ENCODE data around the gene MLX.

DNA sequence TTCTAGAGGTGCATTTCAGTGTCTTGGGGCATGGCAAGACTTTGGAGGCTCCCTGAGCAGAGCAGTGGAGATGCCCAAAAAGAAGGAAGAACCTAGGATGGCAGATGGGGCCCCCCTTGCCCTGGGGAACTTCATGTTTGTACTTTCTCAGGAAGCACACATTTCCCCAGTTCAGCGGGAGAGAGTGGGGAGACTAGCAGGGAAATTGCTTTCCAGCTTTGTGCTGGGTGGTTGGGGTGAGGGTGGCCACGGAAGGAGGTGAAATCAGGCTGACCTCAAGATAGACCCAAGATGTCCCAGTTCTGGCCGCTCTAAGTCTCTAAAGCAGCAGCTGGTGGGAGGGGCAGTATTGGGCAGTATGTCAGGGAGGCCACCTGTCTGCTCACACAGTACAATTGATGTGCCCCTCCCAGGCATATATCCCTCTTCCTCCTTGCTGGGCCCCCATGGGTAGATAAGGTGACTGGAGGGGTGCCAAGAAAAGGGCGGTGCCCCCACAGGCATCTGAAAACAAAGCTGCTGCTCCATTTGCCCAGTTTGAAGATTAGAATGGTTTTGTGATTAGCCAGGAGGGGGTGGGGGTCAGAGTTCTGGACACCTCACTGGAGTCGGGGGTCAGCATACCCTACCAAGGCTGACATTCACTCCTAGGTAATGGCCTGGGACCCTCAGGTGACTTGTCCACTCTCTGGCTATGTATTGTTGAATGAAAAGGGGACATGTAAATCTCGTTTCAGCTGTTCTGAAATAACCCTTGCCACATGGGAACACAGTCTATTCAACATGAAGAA, 48.0 kb upstream of the MLX start:
- TF ChIP-seq, protein P1, sequence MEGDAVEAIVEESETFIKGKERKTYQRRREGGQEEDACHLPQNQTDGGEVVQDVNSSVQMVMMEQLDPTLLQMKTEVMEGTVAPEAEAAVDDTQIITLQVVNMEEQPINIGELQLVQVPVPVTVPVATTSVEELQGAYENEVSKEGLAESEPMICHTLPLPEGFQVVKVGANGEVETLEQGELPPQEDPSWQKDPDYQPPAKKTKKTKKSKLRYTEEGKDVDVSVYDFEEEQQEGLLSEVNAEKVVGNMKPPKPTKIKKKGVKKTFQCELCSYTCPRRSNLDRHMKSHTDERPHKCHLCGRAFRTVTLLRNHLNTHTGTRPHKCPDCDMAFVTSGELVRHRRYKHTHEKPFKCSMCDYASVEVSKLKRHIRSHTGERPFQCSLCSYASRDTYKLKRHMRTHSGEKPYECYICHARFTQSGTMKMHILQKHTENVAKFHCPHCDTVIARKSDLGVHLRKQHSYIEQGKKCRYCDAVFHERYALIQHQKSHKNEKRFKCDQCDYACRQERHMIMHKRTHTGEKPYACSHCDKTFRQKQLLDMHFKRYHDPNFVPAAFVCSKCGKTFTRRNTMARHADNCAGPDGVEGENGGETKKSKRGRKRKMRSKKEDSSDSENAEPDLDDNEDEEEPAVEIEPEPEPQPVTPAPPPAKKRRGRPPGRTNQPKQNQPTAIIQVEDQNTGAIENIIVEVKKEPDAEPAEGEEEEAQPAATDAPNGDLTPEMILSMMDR (IDR thresholded peaks at IDR 0.05), result no peak
- TF ChIP-seq POLR2A (IDR thresholded peaks at IDR 0.05; ENCODE audit: low read depth), result no peak
